Mucosa of descending colon (tissue), 3 donors: ENCODE results near the gene PTPRE. TPM values are rescaled to one million over a fixed set of nuclear protein-coding genes. Genes with fewer than 3 reads are reported as not detected.

ENCODE experiments used
- ATAC-seq: fragments of 200-7000 bp; cut with Tn5 transposase; one replicate; pipeline ENCODE4 v1.9.1; 2020; ENCODE audit warnings: mild to moderate bottlenecking, moderate library complexity
- DNase-seq, 3 donors: peaks; one replicate each; pipeline ENCODE4 v3.0.0-alpha.2; 2020
- H3K36me3 ChIP-seq: fragments of 200-600 bp; one replicate; pipeline ENCODE4 v1.8.0; 2021; ENCODE audit warnings: low read depth, mild to moderate bottlenecking
- H3K4me1 ChIP-seq: fragments of 200-600 bp; one replicate; pipeline ENCODE4 v1.8.0; 2021; ENCODE audit warnings: low read depth, mild to moderate bottlenecking
- H3K4me3 ChIP-seq: fragments of 200-600 bp; one replicate; pipeline ENCODE4 v1.8.0; 2021; ENCODE audit warnings: mild to moderate bottlenecking
- H3K9me3 ChIP-seq: fragments of 200-600 bp; one replicate; pipeline ENCODE4 v1.8.0; 2021; ENCODE audit warnings: mild to moderate bottlenecking
- CTCF ChIP-seq: fragments of 200-600 bp; IDR thresholded peaks from one replicate; pipeline ENCODE4 v1.8.0; 2022; ENCODE audit warnings: antibody characterized with exemption, mild to moderate bottlenecking
- intact Hi-C, 2 donors: fragments of 100-400 bp; cut with DNase I in 1 of 2; cut with micrococcal nuclease in 1 of 2; formaldehyde crosslinking; loops; one replicate each; pipeline versions ENCODE4 v1.11.0 to v1.11.1; 2022; cut with DNase I, micrococcal nuclease
- total RNA-seq, 3 donors: library from RNA; stranded (reverse); fragmentation: NEBNext Ultra II Directional in 2 of 3; extraction: Animal tissue kit (Norgen Biotek cat#: 25700) in 2 of 3; gene quantifications; one replicate each; pipeline versions ENCODE4 v1.2.1 to v1.2.4, GENCODE V29; 2021 to 2023
- donor health status: DM: no; HTN: no; CAD: no; lungs with moderate emphysema.
- donor health status: DM: no; HTN: no; CAD: no.
- donor health status: DM: no; HTN: yes; CAD: no.

PTPRE gene
- total RNA-seq, 3 donors from 2014 or later: 28.8 to 33.6 (median 32.5) TPM

- Histone ChIP-seq H3K9me3 (no peaks in the 10 kb centered on the region), H3K4me1 (no peaks in the 10 kb centered on the region), H3K36me3 (no peaks in the 10 kb centered on the region), H3K4me3 (no peak overlapping the region)
- peak; percentile 78 for ATAC-seq
- no peak for TF ChIP-seq CTCF
- intact Hi-C loops: no loop called here
- peak in 1 of 3 donors; percentile 14 for DNase-seq
These were observed 188.3 kb downstream of the PTPRE start for GRCh38 chr10:128095027-128095752.

GRCh38 chr10:128095753-128096469, 189.0 kb downstream of the PTPRE start:
- no peaks in the 10 kb centered on the region for H3K9me3 ChIP-seq
- intact Hi-C loops: no loop called here
- ATAC-seq (peak; percentile 60), DNase-seq (no peak)
- no peak overlapping the region for H3K4me3 ChIP-seq
- no peak for TF ChIP-seq CTCF
- H3K4me1 ChIP-seq: no peaks in the 10 kb centered on the region
- no peaks in the 10 kb centered on the region for H3K36me3 ChIP-seq

GRCh38 chr10:128096486-128097199, 189.7 kb downstream of the PTPRE start:
- Histone ChIP-seq H3K4me3 (no peak overlapping the region), H3K4me1 (no peaks in the 10 kb centered on the region), H3K36me3 (no peaks in the 10 kb centered on the region), H3K9me3 (no peaks in the 10 kb centered on the region)
- intact Hi-C loops: no loop called here
- TF ChIP-seq CTCF: no peak
- DNase-seq: no peak
- ATAC-seq: peak; percentile 5

- no peak for TF ChIP-seq CTCF
- H3K4me1 ChIP-seq: no peaks in the 10 kb centered on the region
- no peaks in the 10 kb centered on the region for H3K9me3 ChIP-seq
- no peak for ATAC-seq
- intact Hi-C loops: no loop called here
- no peak for DNase-seq
- no peaks in the 10 kb centered on the region for H3K36me3 ChIP-seq
- no peak overlapping the region for H3K4me3 ChIP-seq
These were observed 190.9 kb downstream of the PTPRE start for GRCh38 chr10:128097783-128098182.

GRCh38 chr10:128098631-128099030, 191.7 kb downstream of the PTPRE start:
- intact Hi-C loops: no loop called here
- no peak overlapping the region for H3K4me3 ChIP-seq

More at GRCh38 chr10:128098631-128099030, 191.7 kb downstream of the PTPRE start:
- no peak for ATAC-seq
- no peak for TF ChIP-seq CTCF
- no peak for DNase-seq
- no peaks in the 10 kb centered on the region for H3K36me3 ChIP-seq
- no peaks in the 10 kb centered on the region for H3K9me3 ChIP-seq
- no peaks in the 10 kb centered on the region for H3K4me1 ChIP-seq
